Measurements from ENCODE around the gene SLAMF9. TPM values are rescaled to one million over a fixed set of nuclear protein-coding genes. Genes with fewer than 3 reads are reported as not detected.

The SLAMF9 gene
- total and polyA plus RNA-seq, 2 of the 8 experiments (the other 6 are each of a cell fraction or from before 2014, with no cell fraction given) = not detected

GRCh38 chr1:159920202-159920601 is 33.8 kb downstream of the SLAMF9 start:
- Histone ChIP-seq H3K23ac (ENCODE audit: insufficient read length) (no peak overlapping the region), H4K20me1 (replicated peaks in 1 of 2; ENCODE audit: control insufficient read depth in 1 of 2, insufficient read depth in 2 of 2, low read length in 2 of 2) (peaks cover 0 to 3% of the 10 kb centered on the region in 2 experiments), H3K9ac (replicated peaks in 1 of 4; ENCODE audit: extremely low read depth in 1 of 4, low read depth in 3 of 4, low read length in 3 of 4) (no peak overlapping the region), H3K23me2 (ENCODE audit: low read depth, low read length) (peaks cover 12% of the 10 kb centered on the region; the same call in 1 of the 2 replicates), H3K79me1 (ENCODE audit: low read depth, low read length) (peaks cover 3% of the 10 kb centered on the region), H2BK12ac (ENCODE audit: low read depth, low read length) (no peak overlapping the region), H3K79me2 (ENCODE audit: control insufficient read depth in 1 of 2, insufficient read depth in 2 of 2, low read length in 2 of 2) (peaks cover 0 to 12% of the 10 kb centered on the region in 2 experiments; a peak in 2 of 4 replicates), H3K27ac (ENCODE audit: low read depth, low read length) (no peak overlapping the region), H3K36me3 (ENCODE audit: control insufficient read depth in 2 of 4, insufficient read depth in 4 of 4, low read length in 3 of 4) (peaks cover 0 to 16% (median 2%) of the 10 kb centered on the region in 4 experiments; a peak in 4 of 8 replicates), H3K27me3 (replicated peaks in 1 of 4; ENCODE audit: control insufficient read depth in 3 of 4, extremely low read depth in 1 of 4, insufficient read depth in 3 of 4, low read length in 3 of 4) (peaks cover 0 to 16% (median 8%) of the 10 kb centered on the region in 4 experiments; a peak in 5 of 7 replicates), H4K91ac (replicated peaks; ENCODE audit: insufficient read length, low read length) (no peak overlapping the region), H3K14ac (ENCODE audit: insufficient read length) (no peak overlapping the region), H4K8ac (ENCODE audit: extremely low read depth, insufficient read depth, low read length) (no peak overlapping the region), H2BK5ac (ENCODE audit: low read depth, low read length) (no peak overlapping the region), H3K4ac (replicated peaks; ENCODE audit: insufficient read length, low read depth, low read length) (no peak overlapping the region), H3K4me3 (ENCODE audit: extremely low read depth in 1 of 4, insufficient read depth in 2 of 4, low read depth in 3 of 4, low read length in 4 of 4) (no peak overlapping the region), H2BK15ac (ENCODE audit: low read length) (no peak overlapping the region), H2BK20ac (ENCODE audit: low read length) (no peak overlapping the region), H2AK5ac (ENCODE audit: low read depth, low read length) (no peak overlapping the region; the same call in 1 of the 2 replicates), H3K18ac (ENCODE audit: extremely low read depth, low read length) (no peak overlapping the region), H2BK120ac (replicated peaks; ENCODE audit: low read depth, low read length) (no peak overlapping the region), H3K56ac (replicated peaks; ENCODE audit: insufficient read length, low read depth, low read length) (no peak overlapping the region), H3K4me2 (ENCODE audit: insufficient read depth in 1 of 2, low read depth in 2 of 2, low read length in 2 of 2) (no peak overlapping the region), H2AFZ (ENCODE audit: low read length) (no peak overlapping the region), H3K9me3 (ENCODE audit: insufficient read depth in 2 of 2, low read depth in 1 of 2, low read length in 1 of 2) (no peaks in the 10 kb centered on the region), H3K4me1 (replicated peaks in 1 of 4; ENCODE audit: control insufficient read depth in 3 of 4, insufficient read depth in 4 of 4, low read length in 3 of 4) (peaks cover 13 to 30% (median 19%) of the 10 kb centered on the region in 4 experiments), H4K5ac (ENCODE audit: insufficient read length, low read depth, low read length) (no peak overlapping the region)
- 96% methylated on average over 10 of the region's 10 CpGs; no CpG with 5 or more reads in 1 of the 2 experiments for WGBS, 2 experiments (ENCODE audit: extremely low coverage in 1 of 2, insufficient coverage in 1 of 2, insufficient read length in 1 of 2, insufficient replicate concordance in 2 of 2, low coverage in 1 of 2, low lambda C conversion rate in 2 of 2, missing lambda C conversion rate in 1 of 2)
- FAIRE-seq (no peak), DNase-seq (ENCODE audit: low read depth in 1 of 2, low spot score in 2 of 2) (no peak)
- TF ChIP-seq BCL11A (IDR thresholded peaks at IDR 0.05; ENCODE audit: low read depth in 2 of 2, low read length in 2 of 2) (no peak), KDM5A (IDR thresholded peaks at IDR 0.05; ENCODE audit: low read length) (no peak), SIX5 (IDR thresholded peaks at IDR 0.05; ENCODE audit: low read depth, low read length) (no peak)
- ChIA-PET POLR2A (ENCODE audit: partially characterized antibody) (no interaction called here), CTCF (ENCODE audit: partially characterized antibody) (interaction anchor here (0.8 to 7.5 kb wide), 5 partner anchors 10 to 87 kb away, joined by 3 to 43 read pairs (median 6); no protein-coding TSS in a partner anchor)

Measured in H1 (cell line).